ENCODE results near the gene C5.
"Not testable (repeated sequence)": the region's sequence is repeated elsewhere in the genome, so short reads cannot be mapped to it uniquely, and the experiment has no call there.

C5 gene

DNA sequence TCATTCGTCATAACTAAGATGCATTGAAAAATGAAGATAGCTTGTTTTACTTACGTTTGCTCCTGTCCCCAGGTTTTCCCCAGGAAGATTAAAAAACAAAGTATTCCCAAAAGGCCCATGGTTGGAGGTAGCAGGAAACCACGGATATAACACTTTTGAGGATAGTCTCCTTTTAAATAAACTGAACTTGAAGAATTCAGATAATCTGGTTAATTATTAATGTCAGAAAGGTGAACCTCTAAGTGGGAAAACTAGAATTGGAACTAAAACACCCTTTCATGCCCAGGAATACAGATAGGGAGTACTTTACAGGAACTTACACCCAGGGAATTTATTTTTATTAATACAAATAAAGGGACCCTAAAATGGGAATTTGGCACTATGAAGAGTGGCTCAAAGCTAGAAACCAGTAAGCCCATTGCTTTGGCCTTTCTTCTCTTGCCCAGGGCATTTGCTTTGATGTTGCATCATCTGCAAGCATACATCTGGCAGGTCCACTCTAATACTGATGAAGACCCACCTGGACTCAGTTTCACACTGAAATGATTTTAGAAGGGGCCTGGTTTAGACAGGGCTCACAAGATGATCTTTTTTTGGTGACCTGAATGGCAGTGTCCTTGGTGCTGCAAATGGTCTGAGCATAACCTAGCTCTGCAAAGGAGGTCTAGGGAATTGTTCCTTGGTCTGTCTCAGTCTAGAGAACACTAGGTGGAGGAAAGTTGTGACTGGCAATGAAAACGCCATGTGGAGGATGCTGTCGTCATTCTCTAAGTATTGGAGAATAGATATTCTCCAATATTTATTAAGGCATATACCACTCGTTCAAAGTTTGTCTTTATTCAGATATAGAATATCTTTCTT, at the start of gene C5:
C5 (minus strand) TSS at position 148 of the 861 bp plus-strand sequence; CDS start at position 119, 29 bp downstream.
- no peak for DNase-seq

DNA sequence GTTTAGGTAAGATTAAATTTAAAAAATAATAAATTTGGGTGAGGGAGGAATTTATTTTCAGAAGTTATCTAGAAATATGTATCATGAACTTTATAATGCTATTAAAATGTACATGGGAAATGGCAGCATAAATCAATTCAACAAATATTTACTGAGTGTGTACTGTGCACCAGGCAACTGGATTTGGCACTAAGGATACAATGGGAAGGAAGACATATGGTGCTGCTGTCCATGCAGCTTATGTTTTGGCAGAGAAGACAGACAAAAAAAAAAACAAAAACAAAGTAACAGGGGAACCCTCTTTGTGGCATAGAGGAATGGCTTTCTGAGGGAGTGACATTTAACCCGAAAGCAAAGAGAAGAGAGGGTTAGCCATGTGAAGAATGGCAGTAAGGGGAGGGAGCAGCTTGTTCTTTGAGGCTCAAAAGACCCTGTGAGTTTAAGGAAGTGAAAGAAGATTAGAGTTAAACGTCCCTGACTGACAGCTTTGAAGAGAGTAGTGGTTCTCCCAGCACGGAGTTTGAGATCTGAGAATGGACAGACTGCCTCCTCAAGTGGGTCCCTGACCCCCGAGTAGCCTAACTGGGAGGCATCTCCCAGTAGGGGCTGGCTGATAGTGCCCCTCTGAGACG, 48.6 kb upstream of the C5 start:
- DNase-seq = no peak

DNA sequence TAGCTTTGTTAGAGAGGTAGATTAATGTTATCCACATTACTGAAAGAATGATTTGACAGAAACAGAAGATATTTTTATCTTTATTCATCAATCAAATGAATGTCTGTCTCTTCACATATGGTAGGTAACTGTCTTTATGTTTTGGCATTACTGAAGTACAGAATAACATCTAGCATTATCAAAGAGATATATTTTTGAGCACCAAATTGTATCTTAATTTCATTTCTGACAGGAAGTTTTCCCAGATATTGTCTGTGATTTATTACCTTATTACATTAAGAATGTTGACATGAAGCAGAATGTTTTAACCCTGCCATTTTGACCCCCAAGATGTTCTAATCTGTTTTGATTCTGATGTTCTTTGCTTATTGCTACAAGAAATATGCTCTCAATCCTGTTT, 45.0 kb upstream of the C5 start:
- DNase-seq = no peak

DNA sequence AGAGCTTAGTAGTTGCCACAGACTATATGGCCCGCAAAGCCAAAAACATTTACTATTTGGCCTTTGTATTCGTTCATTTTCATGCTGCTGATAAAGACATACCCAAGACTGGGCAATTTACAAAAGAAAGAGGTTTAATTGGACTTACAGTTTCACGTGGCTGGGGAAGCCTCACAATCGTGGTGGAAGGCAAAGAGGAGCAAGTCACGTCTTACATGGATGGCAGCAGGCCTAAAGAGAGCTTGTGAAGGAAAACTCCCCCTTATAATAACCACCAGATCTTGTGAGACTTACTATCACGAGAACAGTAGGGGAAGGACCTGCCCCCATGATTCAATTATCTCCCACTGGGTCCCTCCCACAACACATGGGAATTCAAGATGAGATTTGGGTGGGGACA, 40.7 kb upstream of the C5 start:
- not testable (repeated sequence) for DNase-seq

DNA sequence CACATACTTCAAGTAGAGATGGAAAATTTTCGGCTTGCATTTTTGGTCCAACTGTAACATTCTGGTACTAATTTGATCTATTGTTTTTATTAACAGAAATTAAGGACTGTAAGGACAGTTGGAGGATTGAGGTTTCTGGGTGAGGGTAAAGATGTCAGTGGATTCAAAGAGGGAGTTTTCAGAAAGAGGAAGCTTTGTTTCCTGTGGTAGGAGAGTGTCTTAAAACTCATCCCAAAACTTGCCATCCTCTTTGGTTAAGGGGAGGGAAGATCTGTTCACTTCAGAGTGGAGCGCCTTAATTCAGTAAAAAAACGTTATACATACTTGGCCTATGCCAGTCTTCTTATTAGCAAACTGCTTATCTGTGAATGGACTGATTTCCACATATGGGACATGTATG, 38.5 kb upstream of the C5 start:
- no peak for DNase-seq

DNA sequence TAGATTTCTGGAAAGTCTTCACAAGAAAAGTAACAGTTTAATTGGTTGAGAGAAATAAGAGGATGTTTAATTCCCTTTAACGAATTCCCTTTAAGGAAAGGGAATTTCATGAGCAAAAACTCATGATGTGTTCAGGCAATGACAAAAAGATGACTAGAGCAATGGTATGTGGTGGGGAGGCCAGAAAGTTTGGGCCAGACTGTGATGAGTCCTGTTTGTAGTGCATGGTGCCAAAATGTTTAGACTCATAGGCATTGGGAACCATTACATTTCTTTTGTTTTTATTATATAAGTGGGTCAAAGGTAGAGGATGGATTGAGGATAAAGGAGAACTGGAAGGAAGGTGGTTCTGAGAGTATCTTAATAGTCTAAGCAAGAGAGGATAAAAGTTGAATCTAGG, 35.6 kb upstream of the C5 start:
- no peak for DNase-seq

DNA sequence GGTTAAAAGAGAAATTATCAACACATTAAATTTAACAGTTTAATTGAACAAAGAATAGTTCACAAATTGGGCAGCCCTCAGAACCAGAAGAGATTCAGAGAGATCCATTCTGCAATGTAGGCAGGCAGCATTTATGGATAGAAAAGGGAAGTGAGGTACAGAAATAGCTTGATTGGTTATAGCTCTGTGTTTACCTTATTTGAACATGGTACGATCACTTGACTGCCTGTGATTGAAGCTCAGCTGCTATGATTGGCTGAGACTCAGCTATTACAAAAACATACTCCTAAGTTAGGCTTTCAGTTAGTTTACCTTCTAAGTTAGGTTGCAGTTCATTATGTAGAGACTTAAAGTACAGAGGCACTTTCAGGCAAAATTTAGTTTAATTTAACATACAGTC, 32.0 kb upstream of the C5 start:
- DNase-seq = no peak

DNA sequence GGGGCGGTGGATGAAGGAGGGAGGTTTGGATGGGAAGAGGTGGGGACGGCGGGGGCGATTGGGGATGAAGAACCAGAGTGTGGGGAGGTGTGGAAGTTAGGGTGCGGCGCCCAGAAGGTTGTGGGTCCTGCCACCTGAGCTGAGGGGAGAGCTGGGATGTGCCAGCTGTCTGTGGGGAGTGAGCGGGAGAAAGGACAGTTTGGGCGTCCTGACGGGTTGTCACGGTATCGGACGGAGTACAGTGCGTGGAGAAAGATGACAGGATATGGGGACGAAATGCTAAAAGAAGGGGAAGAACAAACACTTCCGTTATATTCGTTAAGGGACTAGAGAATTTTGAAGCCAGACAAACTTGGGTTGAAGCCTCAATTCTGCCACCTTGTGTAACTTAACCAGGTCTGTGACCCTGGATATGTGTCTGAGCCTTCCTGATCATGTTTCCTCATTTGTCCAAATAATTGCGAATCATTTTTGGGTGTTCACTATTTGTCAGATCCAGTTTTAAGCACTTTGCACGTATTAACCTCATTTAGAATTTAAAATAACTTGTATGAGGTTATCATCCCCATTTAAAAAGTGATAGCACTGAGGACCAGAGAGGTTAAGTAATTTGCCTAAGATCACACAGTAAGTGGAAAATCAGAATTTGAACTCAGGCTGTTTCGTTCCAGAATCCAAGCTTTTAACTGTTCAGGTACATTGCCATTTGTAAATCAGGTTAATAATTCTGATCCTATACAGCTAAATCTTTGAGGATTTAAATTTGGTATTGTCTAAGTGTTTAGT, 25.4 kb upstream of the C5 start:
- DNase-seq = peak in 2 of 6 experiments; percentile 28 to 46

DNA sequence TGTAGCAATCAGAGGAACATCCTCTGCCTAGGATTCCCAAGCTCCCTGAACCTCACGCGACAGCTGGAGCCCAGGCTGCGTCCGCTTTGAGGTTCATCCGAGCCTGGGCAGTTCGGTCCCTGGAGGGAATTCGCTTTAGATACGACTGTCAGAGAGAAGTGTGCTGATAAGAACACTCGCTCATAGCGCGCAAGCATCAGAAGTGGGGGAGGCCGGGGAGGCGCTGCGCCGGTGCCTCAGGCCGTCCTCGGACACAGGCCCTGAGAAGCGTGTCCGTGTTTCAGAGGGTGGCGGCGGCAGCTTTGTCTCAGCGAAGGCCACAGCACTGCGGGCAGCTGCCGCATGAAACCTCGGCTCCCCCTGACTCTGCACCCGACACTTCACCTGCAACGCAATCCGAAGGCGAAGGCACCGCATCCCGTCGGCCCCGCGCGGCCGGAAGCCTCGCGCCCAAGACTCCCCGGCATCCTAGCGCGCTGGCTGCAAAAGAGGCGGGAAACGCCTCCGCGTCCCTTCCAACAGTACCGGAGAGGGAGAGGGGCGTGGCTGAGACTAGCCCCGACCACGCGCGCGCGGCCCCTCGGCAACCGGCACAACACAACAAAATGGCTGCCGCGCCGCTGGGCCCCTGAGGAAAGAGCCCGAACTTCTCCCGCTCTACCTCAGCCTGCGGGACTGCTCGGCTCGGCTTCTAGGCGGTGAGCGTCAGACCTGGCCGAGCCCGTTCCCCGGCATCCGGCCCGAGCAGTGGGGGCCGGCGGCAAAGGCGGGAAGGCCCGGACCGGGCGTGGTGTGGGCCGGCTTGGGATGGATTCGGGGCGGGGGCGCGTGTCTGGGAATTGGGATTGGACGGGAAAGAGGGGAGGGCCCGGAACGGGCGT, 24.5 kb upstream of the C5 start, which contains the start of gene CNTRL:
CNTRL (plus strand) TSS at position 586 of the 881 bp plus-strand sequence. CDS start 13,372 bp downstream, outside the sequence.
- DNase-seq = peak; percentile 71 to 82 (median 76)

DNA sequence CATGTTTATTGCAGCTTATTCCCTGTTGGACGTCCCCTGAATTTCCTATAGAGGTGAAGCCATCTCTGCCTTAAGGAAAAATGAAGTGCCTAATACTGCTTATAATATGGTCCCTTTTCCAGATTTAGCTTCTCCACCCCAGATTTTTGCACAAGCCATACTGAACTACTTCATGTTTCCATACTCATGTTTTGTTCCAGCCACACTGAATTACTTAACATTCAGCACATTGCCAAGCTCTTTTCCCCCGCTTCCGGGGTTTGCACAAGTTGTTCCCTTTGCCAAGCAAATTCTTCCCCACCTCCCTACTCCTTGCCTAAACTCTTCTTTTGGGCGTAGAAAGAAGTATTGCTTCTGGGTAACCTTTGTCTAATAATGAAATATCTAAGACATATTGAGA, 23.0 kb upstream of the C5 start:
- no peak for DNase-seq

DNA sequence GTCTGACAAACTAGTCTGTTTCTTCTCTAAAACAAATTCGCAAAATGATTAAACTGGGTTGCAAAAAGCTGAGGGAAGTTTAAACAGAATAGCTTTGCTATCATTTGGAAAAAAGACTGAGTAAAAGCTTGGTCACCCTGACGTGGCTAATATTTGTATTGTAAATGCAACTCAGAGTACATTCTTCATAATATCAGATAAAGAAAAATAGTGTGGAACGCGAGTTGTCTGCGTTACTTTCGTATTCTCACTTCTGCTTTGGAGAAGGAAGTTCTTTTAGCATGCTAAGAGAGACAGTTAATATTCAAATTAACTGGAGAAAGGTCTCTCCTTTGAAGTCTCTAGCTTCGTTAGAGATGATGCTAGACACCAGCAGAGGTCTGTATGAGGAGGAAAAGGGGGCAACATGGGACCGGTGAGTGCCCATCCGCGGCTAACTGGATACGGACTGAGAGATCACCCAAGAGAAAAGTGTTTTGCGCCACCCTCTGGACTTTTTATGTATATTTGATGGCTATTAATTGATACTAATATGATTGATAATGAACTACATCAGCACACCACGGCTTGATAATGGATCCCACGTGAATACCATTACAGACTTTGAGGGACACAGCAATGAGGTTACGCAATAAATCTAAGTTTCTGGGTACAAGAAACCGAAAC, 21.8 kb upstream of the C5 start:
- DNase-seq = peak in 2 of 6 experiments; percentile 26 to 31

DNA sequence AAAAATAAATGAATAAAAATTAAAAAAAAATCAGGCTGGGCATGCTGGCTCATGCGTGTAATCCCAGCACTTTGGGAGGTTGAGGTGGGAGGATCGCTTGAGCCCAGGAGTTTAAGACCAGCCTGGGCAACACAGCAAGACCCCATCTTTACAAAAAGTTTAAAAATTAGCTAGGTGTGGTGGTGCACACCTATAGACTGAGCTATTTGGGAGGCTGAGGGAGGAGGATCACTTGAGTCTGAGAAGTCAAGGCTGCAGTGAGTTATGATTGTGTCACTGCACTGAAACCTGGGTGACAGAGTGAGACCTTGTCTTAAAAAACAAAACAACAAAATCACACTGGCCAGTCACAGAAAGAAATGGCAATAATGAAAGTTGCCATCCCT, 21.3 kb upstream of the C5 start:
- DNase-seq = no peak

DNA sequence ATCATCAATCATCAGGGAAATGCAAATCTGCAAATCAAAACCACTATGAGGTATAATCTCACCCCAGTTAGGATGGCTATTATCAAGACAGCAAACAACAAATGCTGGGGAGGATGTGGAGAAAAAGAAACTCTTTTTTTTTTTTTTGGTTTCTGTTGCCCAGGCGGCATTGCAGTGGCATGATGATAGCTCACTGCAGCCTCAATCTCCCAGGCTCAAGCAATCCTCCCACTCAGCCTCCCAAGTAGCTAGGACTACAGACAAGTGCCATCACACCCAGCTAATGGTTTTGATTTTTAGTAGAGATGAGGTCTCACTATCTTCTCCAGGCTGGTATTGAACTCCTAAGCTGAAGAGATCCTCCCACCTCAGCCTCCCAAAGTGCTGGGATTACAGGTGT, 19.3 kb upstream of the C5 start:
- DNase-seq = no peak

DNA sequence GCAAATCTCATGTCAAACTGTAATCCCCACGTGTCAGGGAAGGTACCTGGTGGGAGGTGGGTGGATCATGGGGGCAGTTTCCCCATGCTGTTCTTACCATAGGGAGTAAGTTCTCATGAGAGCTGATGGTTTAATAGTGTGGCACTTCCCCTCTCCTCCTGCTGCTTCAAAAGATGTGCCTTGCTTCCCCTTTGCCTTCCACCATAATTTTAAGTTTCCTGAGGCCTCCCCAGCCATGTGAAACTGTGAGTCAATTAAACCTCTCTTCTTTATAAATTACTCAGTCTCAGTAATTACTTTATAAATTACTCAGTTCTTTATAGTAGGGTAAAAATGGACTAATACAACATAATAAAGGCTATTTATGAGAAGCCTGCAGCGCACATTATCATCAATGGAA, 17.6 kb upstream of the C5 start:
- DNase-seq = no peak

DNA sequence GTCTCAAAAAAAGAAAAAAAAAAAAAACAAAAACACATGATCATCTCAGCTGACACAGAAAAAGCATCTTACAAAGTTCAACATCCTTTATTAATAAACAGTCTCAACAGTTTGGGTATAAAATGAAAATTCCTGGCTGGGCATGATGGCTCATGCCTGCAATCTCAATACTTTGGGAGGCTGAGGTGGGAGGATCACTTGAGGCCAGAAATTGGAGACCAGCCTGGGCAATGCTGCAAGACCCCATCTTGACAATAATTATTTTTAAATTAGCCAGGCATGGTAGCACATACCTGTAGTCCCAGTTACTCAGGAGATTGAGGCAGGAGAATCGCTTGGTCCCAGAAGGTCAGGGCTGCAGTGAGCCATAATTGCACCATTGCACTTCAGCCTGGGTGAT, 16.8 kb upstream of the C5 start:
- no peak for DNase-seq

DNA sequence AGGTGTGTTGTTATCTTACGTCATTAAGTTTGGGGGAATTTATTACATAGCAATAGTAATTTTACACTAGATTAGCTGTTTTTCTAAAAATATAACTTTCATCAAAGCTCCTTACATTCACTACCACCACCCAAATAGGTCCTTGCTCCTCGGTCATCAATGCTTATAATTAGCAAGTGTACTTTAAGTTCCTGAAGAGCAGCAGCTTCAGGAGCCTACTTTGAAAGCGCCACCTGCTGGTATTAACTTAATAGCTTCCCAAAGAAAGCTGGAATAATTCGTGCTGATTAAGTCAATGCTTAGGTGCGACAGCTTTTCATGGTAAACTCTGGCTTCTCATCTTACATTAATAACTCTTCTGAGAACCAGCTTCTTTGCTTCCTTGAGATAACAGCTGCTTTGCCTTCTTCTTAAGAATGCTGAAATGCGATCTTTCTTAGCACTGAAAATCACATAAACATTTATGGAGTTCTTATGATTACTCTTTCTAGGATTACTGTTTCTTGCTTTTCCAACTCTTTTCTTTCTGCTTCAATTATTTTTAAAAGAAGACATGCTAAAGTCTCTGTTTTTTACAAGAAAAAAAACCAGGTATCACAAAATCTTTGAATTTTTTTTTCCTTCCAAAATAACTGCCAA, 10.0 kb upstream of the C5 start:
- DNase-seq = peak in 4 of 6 experiments; percentile 14 to 52 (median 32)

DNA sequence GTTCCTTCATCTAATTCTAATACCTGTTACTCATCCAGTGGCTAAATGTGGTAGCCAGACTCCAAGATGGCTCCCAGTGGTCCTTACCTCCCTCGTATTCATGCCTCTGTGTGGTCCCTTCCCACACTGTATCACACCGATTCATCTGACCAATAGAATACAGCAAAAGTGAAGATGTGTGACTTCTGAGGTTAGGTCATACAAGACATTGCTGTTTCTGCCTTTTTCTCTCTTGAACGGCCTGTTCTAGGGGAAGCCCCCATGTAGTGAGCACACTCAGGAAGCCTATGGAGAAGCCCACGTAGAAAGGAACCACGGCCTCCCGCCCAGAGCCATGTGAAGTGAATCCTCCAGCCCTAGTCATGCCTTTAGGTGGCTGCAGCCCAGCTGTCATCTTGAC, 9.4 kb upstream of the C5 start:
- no peak for DNase-seq

DNA sequence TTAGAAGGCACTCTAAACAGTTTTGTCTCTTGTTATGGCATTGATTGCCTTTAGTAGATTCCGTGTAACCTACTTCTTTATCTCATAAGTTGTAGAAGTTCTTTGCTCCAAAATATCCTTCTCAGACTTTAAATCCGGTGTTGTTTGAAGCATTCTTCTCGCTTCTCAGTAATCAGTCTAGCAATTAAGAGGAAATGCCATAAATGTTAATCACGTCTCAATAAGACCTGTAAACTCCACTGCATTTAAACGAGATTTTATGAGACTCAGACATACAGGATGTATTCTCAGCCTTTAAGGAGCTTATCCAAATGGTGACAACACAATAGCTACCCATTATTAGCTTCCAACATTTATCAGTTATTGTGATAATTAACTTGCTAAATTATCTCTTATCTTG, 7.7 kb upstream of the C5 start:
- DNase-seq = no peak

DNA sequence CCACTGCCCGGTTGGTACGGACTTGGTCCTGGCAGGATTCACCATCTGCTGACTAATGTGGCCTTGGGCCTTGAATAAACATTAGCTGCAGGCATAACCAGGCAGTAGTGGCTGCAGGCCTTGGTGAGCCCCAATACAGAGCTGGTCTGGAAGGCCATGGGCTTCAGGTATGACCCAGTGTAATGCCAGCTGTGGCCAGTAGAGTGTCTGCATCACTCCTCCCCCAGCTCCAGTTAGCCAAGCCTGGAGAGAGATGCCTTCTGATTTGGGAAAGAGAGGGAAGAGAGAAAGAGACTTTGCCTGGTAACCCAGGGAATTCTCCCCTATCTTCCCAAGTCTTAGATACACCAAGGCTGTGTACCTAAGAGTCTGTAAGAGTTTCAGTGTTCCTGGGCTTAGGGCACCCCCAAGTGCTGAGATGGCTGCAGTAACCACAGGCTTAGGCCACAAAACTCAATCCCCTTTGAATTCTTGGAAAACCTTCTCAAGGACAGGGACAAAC, 5.6 kb upstream of the C5 start:
- no peak for DNase-seq

DNA sequence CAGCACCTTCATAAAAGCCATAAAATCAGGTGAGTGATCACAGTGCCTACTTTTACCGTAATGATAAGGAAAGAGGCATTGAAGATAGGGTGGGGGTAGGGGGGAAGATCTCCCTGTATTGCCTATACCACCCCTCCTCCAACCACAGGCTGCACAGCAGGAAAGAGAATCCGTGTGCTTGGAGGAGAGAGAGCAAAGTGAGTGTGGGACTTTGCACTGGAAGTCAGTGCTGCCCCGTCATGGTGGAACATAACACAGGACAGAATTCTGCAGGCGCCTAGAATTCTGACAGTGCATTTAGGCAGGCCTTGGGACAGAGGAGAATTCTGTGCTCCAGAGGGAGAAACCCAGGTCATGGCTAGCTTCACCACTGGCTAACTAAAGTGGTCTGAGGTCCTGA, 3.5 kb upstream of the C5 start:
- no peak for DNase-seq

DNA sequence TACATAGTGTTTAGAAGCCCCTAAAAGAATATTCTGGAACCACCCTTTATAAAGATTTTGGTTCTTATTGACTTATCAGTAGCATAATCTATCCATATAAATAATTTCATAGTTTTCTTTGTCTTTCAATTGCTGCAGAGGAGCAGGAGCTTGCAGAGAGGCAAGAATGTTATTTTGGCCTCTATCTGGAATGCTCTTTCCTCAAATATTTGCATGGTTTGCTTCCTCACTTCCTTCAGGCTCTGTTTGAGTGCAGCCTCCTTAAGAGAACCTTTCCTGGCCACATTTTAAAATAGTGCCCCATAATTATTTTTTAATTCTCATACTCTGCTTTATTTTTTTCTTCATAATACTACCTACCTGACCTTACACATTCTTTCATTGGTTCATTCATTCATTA, 1.5 kb downstream of the C5 start:
- DNase-seq = no peak
